Measurements from ENCODE around the gene CPLX1. TPM values are rescaled to one million over a fixed set of nuclear protein-coding genes. Genes with fewer than 3 reads are reported as not detected.
A peak's percentile ranks its signal among the peaks of the same experiment; 100 is the strongest.

The CPLX1 gene
- total RNA-seq, 2 experiments from 2014 or later, result 0.14 to 1.3 TPM

- ATAC-seq, result peak; percentile 38
- Mint-ChIP-seq H3K27ac (no peak overlapping the region), H3K27me3 (peaks cover 9% of the 10 kb centered on the region), H3K36me3 (peaks cover 9% of the 10 kb centered on the region), H3K4me3 (no peak overlapping the region), H3K4me1 (peaks cover 4% of the 10 kb centered on the region), H3K9me3 (ENCODE audit: low read depth) (peaks cover 6% of the 10 kb centered on the region)
- DNase-seq, result peak; percentile 65
- CTCF ChIA-PET, result no interaction called here
These were observed 7.2 kb upstream of the CPLX1 start for GRCh38 chr4:833156-833555.

- peaks cover 15% of the 10 kb centered on the region for H3K27me3 Mint-ChIP-seq
- peaks cover 1% of the 10 kb centered on the region for H3K9me3 Mint-ChIP-seq (ENCODE audit: low read depth)
- DNase-seq (no peak), ATAC-seq (no peak)
- peaks cover 5% of the 10 kb centered on the region for H3K36me3 Mint-ChIP-seq
- no peak overlapping the region for H3K4me3 Mint-ChIP-seq
- H3K27ac Mint-ChIP-seq, result no peak overlapping the region
- peaks cover 4% of the 10 kb centered on the region for H3K4me1 Mint-ChIP-seq
- CTCF ChIA-PET, result no interaction called here
These were observed 6.6 kb upstream of the CPLX1 start for GRCh38 chr4:832536-832935.

- Mint-ChIP-seq H3K4me1 (peaks cover 4% of the 10 kb centered on the region), H3K27ac (no peak overlapping the region), H3K27me3 (peaks cover 17% of the 10 kb centered on the region), H3K36me3 (peaks cover 5% of the 10 kb centered on the region), H3K9me3 (ENCODE audit: low read depth) (no peaks in the 10 kb centered on the region), H3K4me3 (no peak overlapping the region)
- DNase-seq, result no peak
- CTCF ChIA-PET, result no interaction called here
- no peak for ATAC-seq
These were observed 6.2 kb upstream of the CPLX1 start for GRCh38 chr4:832108-832507.

- no peak overlapping the region for H3K27ac Mint-ChIP-seq
- DNase-seq (no peak), ATAC-seq (no peak)
- H3K9me3 Mint-ChIP-seq (ENCODE audit: low read depth), result no peaks in the 10 kb centered on the region
- H3K36me3 Mint-ChIP-seq, result peaks cover 5% of the 10 kb centered on the region
- CTCF ChIA-PET, result no interaction called here
- peaks cover 4% of the 10 kb centered on the region for H3K4me1 Mint-ChIP-seq
- peaks cover 17% of the 10 kb centered on the region for H3K27me3 Mint-ChIP-seq
- H3K4me3 Mint-ChIP-seq, result no peak overlapping the region
These were observed 5.5 kb upstream of the CPLX1 start for GRCh38 chr4:831483-831805.

- CTCF ChIA-PET, result interaction anchor here (0.6 kb wide), 1 partner anchor 80 kb away, joined by 4 read pairs; no protein-coding TSS in a partner anchor
- H3K9me3 Mint-ChIP-seq (ENCODE audit: low read depth), result no peaks in the 10 kb centered on the region
- H3K4me3 Mint-ChIP-seq, result no peak overlapping the region
- peaks cover 3% of the 10 kb centered on the region for H3K36me3 Mint-ChIP-seq
- H3K27me3 Mint-ChIP-seq, result peaks cover 17% of the 10 kb centered on the region
- ATAC-seq (no peak), DNase-seq (no peak)
- peaks cover 4% of the 10 kb centered on the region for H3K4me1 Mint-ChIP-seq
- no peak overlapping the region for H3K27ac Mint-ChIP-seq
These were observed 4.9 kb upstream of the CPLX1 start for GRCh38 chr4:830601-831482.

- peaks cover 4% of the 10 kb centered on the region for H3K4me1 Mint-ChIP-seq
- CTCF ChIA-PET, result interaction anchor here (0.6 kb wide), 1 partner anchor 79 kb away, joined by 4 read pairs; no protein-coding TSS in a partner anchor
- peaks cover 1% of the 10 kb centered on the region for H3K36me3 Mint-ChIP-seq
- DNase-seq (no peak), ATAC-seq (no peak)
- no peaks in the 10 kb centered on the region for H3K9me3 Mint-ChIP-seq (ENCODE audit: low read depth)
- H3K27me3 Mint-ChIP-seq, result peaks cover 19% of the 10 kb centered on the region
- H3K4me3 Mint-ChIP-seq, result no peak overlapping the region
- no peak overlapping the region for H3K27ac Mint-ChIP-seq
These were observed 4.1 kb upstream of the CPLX1 start for GRCh38 chr4:829761-830600.

- ATAC-seq (no peak), DNase-seq (no peak)
- no peak overlapping the region for H3K4me3 Mint-ChIP-seq
- CTCF ChIA-PET, result no interaction called here
- peaks cover 4% of the 10 kb centered on the region for H3K4me1 Mint-ChIP-seq
- no peaks in the 10 kb centered on the region for H3K9me3 Mint-ChIP-seq (ENCODE audit: low read depth)
- H3K36me3 Mint-ChIP-seq, result peaks cover 1% of the 10 kb centered on the region
- no peak overlapping the region for H3K27ac Mint-ChIP-seq
- H3K27me3 Mint-ChIP-seq, result peaks cover 25% of the 10 kb centered on the region
These were observed 3.4 kb upstream of the CPLX1 start for GRCh38 chr4:829291-829690.

- DNase-seq (no peak), ATAC-seq (no peak)
- H3K27ac Mint-ChIP-seq, result no peak overlapping the region
- no peak overlapping the region for H3K4me3 Mint-ChIP-seq
- H3K9me3 Mint-ChIP-seq (ENCODE audit: low read depth), result no peaks in the 10 kb centered on the region
- H3K4me1 Mint-ChIP-seq, result peaks cover 4% of the 10 kb centered on the region
- peaks cover 28% of the 10 kb centered on the region for H3K27me3 Mint-ChIP-seq
- CTCF ChIA-PET, result no interaction called here
- H3K36me3 Mint-ChIP-seq, result peaks cover 1% of the 10 kb centered on the region
These were observed 2.8 kb upstream of the CPLX1 start for GRCh38 chr4:828641-829271.

- Mint-ChIP-seq H3K4me3 (no peak overlapping the region), H3K27ac (no peak overlapping the region), H3K27me3 (peaks cover 39% of the 10 kb centered on the region), H3K36me3 (peaks cover 1% of the 10 kb centered on the region), H3K4me1 (no peaks in the 10 kb centered on the region), H3K9me3 (ENCODE audit: low read depth) (no peaks in the 10 kb centered on the region)
- CTCF ChIA-PET, result no interaction called here
- ATAC-seq, result no peak
- DNase-seq, result no peak
These were observed 1.5 kb upstream of the CPLX1 start for GRCh38 chr4:827209-828081.

GRCh38 chr4:826508-827208, 729 bp upstream of the CPLX1 start:
- H3K4me1 Mint-ChIP-seq, result no peaks in the 10 kb centered on the region
- peaks cover 47% of the 10 kb centered on the region for H3K27me3 Mint-ChIP-seq
- peaks cover 1% of the 10 kb centered on the region for H3K36me3 Mint-ChIP-seq
- DNase-seq, result no peak
- CTCF ChIA-PET, result no interaction called here
- no peak for ATAC-seq
- no peaks in the 10 kb centered on the region for H3K9me3 Mint-ChIP-seq (ENCODE audit: low read depth)
- no peak overlapping the region for H3K27ac Mint-ChIP-seq
- no peak overlapping the region for H3K4me3 Mint-ChIP-seq

GRCh38 chr4:825063-825970, 612 bp downstream of the CPLX1 start:
- Mint-ChIP-seq H3K36me3 (no peaks in the 10 kb centered on the region), H3K9me3 (ENCODE audit: low read depth) (no peaks in the 10 kb centered on the region), H3K27ac (no peak overlapping the region), H3K27me3 (peaks cover 52% of the 10 kb centered on the region), H3K4me1 (no peaks in the 10 kb centered on the region), H3K4me3 (no peak overlapping the region)
- CTCF ChIA-PET, result no interaction called here
- ATAC-seq (peak; percentile 66), DNase-seq (no peak)
